ENCODE results near the gene SPEM2.

DNA sequence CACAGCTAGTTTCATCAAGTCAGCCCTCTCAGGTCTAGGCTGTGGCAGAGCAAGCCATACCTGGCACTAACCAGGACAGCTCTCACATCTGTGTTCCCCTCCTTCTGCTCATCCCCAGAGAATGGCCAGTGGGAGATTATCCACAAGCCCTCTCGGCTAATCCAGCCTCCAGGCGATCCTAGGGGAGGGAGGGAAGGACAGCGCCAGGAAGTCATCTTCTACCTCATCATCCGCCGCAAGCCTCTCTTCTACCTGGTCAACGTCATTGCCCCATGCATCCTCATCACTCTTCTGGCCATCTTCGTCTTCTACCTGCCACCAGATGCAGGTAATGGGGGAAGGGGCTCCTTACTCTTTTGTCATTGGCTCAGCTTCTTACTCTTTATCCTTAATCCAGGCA lies 23.0 kb downstream of the SPEM2 start:
- TF ChIP-seq POLR2AphosphoS5 (IDR thresholded peaks at IDR 0.05; ENCODE audit: borderline replicate concordance, low read depth, low read length) (no peak), EZH2 (IDR thresholded peaks at IDR 0.05) (no peak), FOXP2 (optimal IDR thresholded peaks at IDR 0.05; ENCODE audit: control extremely low read depth, extremely low read length, insufficient read depth) (no peak)

All from SK-N-MC (cell line).